ENCODE measurements around the gene ADGRV1.
A peak's percentile ranks its signal among the peaks of the same experiment; 100 is the strongest.
"Not testable (repeated sequence)": the region's sequence is repeated elsewhere in the genome, so short reads cannot be mapped to it uniquely, and the experiment has no call there.

Gene ADGRV1

GRCh38 chr5:90786756-90787155 is 228.2 kb downstream of the ADGRV1 start:
- H3K4me3 ChIP-seq (ENCODE audit: low read depth, low read length), result no peak overlapping the region
- in situ Hi-C loops (cut with HindIII; ENCODE audit: low sequenced_read_pairs), result no loop called here
- DNase-seq (ENCODE audit: low read depth), result no peak
- no peak for TF ChIP-seq CTCF (IDR thresholded peaks at IDR 0.05; ENCODE audit: low read depth, low read length, missing control alignments)

GRCh38 chr5:90792725-90793124 is 234.1 kb downstream of the ADGRV1 start:
- no peak for DNase-seq (ENCODE audit: low read depth)
- in situ Hi-C loops (cut with HindIII; ENCODE audit: low sequenced_read_pairs), result no loop called here
- no peak overlapping the region for H3K4me3 ChIP-seq (ENCODE audit: low read depth, low read length)
- no peak for TF ChIP-seq CTCF (IDR thresholded peaks at IDR 0.05; ENCODE audit: low read depth, low read length, missing control alignments)

DNA sequence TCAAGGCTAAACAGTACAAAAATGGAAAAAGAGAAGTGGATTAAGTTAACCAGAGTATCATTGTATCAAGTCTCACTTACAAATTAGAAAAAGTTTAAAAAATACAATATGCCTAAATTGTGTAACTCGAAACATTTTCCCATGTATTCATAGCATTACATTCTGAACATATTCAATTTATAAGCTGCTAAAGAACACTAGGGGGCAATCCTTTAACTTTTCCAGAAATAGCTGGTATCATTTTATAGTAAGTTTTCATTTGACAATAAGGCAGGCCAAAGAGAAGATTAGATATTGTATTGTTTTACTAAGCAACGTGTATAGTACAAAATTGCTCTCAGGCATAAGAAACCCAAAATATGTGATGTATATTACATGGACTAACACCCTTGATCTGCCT is 234.6 kb downstream of the ADGRV1 start:
- in situ Hi-C loops (cut with HindIII; ENCODE audit: low sequenced_read_pairs), result no loop called here
- no peak for TF ChIP-seq CTCF (IDR thresholded peaks at IDR 0.05; ENCODE audit: low read depth, low read length, missing control alignments)
- DNase-seq (ENCODE audit: low read depth), result no peak
- H3K4me3 ChIP-seq (ENCODE audit: low read depth, low read length), result no peak overlapping the region

- in situ Hi-C loops (cut with HindIII; ENCODE audit: low sequenced_read_pairs); H3K4me3 ChIP-seq (ENCODE audit: low read depth, low read length); DNase-seq (ENCODE audit: low read depth): not testable (repeated sequence)
Observed at GRCh38 chr5:90796919-90797318, 238.3 kb downstream of the ADGRV1 start.

DNA sequence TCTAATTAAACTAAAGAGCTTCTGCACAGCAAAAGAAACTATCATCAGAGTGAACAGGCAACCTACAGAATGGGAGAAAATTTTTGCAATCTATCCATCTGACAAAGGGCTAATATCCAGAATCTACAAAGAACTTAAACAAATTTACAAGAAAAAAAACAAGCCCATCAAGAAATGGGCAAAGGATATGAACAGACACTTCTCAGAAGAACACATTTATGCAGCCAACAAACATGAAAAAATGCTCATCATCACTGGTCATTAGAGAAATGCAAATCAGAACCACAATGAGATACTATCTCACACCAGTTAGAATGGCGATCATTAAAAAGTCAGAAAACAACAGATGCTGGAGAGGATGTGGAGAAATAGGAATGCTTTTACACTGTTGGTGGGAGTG is 241.5 kb downstream of the ADGRV1 start:
- DNase-seq (ENCODE audit: low read depth); H3K4me3 ChIP-seq (ENCODE audit: low read depth, low read length); in situ Hi-C loops (cut with HindIII; ENCODE audit: low sequenced_read_pairs): not testable (repeated sequence)

DNA sequence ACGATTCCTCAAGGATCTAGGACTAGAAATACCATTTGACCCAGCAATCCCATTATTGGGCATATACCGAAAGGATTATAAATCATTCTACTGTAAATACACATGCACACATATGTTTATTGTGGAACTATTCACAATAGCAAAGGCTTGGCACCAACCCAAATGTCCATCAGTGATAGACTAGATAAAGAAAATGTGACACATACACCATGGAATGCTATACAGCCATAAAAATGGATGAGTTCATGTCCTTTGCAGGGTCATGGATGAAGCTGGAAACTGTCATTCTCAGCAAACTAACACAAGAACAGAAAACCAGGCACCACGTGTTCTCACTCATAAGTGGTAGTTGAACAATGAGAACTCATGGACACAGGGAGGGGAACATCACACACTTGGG is 241.9 kb downstream of the ADGRV1 start:
- in situ Hi-C loops (cut with HindIII; ENCODE audit: low sequenced_read_pairs); DNase-seq (ENCODE audit: low read depth); H3K4me3 ChIP-seq (ENCODE audit: low read depth, low read length): not testable (repeated sequence)

GRCh38 chr5:90802474-90803317 is 244.1 kb downstream of the ADGRV1 start:
- in situ Hi-C loops (cut with HindIII; ENCODE audit: low sequenced_read_pairs), result no loop called here
- H3K4me3 ChIP-seq (ENCODE audit: low read depth, low read length), result no peak overlapping the region
- peak; percentile 6 for DNase-seq (ENCODE audit: low read depth)
- peak; percentile 90 for TF ChIP-seq CTCF (IDR thresholded peaks at IDR 0.05; ENCODE audit: low read depth, low read length, missing control alignments)

DNA sequence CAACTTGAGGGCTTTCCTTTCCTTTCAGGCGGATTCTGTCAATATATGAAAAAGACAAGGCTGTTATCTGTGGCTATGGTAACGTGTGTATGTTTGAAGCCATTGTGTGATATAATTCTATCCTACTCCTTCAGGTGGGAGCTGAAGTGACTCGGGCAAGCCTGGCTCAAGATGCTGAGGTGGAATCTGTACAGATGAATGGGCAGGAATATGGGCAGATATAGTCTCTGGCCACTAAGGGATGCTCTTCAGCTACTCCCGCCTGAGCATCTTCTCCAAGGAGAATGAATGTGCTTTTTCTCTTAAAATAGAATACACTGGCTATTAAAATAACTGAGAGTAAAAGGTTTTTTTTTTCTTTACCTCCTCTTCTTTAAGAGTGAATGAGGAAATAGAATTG is 244.8 kb downstream of the ADGRV1 start:
- no peak for TF ChIP-seq CTCF (IDR thresholded peaks at IDR 0.05; ENCODE audit: low read depth, low read length, missing control alignments)
- in situ Hi-C loops (cut with HindIII; ENCODE audit: low sequenced_read_pairs), result no loop called here
- H3K4me3 ChIP-seq (ENCODE audit: low read depth, low read length), result no peak overlapping the region

More for the DNA sequence above, 244.8 kb downstream of the ADGRV1 start:
- no peak for DNase-seq (ENCODE audit: low read depth)

All from astrocyte of the cerebellum (primary cell).